Measurements from ENCODE around the gene ZNF195.

Gene ZNF195

DNA sequence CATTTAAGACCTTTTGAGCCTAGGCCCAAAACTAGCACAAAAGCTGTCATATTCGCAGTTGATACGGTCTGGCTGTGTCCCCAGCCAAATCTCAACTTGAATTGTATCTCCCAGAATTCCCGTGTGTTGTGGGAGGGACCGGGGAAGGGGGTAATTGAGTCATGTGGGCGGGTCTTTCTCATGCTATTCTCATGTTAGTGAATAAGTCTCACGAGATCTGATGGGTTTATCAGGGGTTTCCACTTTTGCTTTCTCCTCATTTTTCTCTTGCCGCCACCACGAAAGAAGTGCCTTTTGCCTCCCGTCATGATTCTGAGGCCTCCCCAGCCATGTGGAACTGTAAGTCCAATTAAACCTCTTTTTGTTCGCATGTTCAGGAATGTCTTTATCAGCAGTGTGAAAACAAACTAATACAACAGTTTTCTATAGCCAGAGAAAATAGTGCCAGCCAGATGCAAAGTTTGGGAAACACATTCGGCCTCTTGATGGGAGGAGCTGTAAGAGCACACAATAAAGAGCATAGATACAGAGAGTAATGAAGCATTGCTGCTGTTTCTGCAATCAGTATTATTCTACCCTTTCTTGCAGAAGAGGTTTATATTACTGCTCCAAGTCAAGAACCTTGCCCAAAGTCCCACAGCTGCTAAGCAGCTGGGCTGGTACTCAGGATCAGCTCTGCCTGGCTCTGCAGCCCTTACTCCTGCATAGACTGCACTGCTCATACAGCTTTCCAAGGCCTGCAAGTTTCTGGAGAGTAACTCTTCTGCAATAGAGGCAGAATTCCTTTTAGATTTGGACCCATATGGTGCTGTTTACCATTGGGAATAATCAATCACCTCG is 2.0 kb upstream of the ZNF195 start:
- H3K27ac Mint-ChIP-seq: no peak overlapping the region
- peaks cover 44% of the 10 kb centered on the region for H3K36me3 Mint-ChIP-seq (ENCODE audit: low read depth)
- DNase-seq: peak; percentile 17
- peaks cover 78% of the 10 kb centered on the region for H3K9me3 Mint-ChIP-seq
- peak overlapping the region; percentile 90 for H3K4me3 Mint-ChIP-seq
- H3K4me1 Mint-ChIP-seq: peaks cover 44% of the 10 kb centered on the region
- peaks cover 7% of the 10 kb centered on the region for H3K27me3 Mint-ChIP-seq (ENCODE audit: low read depth, poor library complexity)
- TF ChIP-seq, protein P1, sequence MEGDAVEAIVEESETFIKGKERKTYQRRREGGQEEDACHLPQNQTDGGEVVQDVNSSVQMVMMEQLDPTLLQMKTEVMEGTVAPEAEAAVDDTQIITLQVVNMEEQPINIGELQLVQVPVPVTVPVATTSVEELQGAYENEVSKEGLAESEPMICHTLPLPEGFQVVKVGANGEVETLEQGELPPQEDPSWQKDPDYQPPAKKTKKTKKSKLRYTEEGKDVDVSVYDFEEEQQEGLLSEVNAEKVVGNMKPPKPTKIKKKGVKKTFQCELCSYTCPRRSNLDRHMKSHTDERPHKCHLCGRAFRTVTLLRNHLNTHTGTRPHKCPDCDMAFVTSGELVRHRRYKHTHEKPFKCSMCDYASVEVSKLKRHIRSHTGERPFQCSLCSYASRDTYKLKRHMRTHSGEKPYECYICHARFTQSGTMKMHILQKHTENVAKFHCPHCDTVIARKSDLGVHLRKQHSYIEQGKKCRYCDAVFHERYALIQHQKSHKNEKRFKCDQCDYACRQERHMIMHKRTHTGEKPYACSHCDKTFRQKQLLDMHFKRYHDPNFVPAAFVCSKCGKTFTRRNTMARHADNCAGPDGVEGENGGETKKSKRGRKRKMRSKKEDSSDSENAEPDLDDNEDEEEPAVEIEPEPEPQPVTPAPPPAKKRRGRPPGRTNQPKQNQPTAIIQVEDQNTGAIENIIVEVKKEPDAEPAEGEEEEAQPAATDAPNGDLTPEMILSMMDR (IDR thresholded peaks at IDR 0.05): no peak

DNA sequence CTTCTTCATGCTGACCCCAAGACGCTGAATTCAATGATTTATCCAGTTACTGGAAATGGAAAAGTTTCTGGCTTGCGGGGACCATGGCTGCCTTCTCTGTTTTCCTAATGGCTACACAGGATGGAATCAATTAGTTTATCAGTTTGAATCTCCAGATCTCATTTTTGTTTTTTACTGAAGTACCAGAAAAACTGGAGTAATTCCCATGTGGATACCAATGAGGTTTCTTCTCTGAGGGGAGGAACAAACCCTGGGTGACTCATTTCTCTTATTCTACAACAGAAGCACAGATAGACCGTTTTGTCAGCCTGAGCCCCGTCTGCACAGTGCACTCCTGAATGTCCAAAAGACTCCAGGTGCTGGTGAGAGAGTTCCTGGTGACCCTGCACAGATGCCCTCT is 3.4 kb downstream of the ZNF195 start:
- TF ChIP-seq, protein P1 (IDR thresholded peaks at IDR 0.05): no peak
- no peak for DNase-seq
- Mint-ChIP-seq H3K4me3 (peak overlapping the region; percentile 59), H3K36me3 (ENCODE audit: low read depth) (no peaks in the 10 kb centered on the region), H3K4me1 (peaks cover 33% of the 10 kb centered on the region), H3K27ac (peak overlapping the region; percentile 90), H3K27me3 (ENCODE audit: low read depth, poor library complexity) (peaks cover 7% of the 10 kb centered on the region), H3K9me3 (peaks cover 94% of the 10 kb centered on the region)

DNA sequence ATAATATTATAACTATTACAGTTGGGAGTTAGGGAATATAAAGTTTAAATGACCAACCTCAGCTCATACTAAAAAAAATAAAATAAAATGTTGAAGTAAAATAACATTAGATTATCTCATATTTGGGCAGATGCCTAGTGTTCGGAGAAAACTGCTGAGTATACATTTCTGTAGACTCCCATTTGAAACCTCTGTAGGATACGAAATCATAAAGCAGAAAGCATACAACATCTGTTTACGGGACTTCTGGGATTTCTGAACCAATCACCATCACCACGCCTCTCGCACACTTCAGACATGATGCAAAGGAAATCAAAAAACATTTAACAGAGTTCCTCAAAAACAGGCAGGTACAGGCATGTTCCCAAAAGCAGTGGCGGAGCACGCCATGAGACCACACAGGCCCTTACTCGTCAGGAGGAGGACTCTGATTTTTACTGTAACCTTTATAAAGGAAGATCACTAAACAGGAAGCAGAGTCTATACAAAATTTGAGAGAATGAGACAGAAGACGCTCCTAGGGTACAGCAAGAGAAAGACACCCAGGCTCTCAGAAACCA is 8.6 kb downstream of the ZNF195 start:
- Mint-ChIP-seq H3K9me3 (peaks cover 78% of the 10 kb centered on the region), H3K27ac (no peak overlapping the region), H3K27me3 (ENCODE audit: low read depth, poor library complexity) (no peaks in the 10 kb centered on the region), H3K4me1 (no peaks in the 10 kb centered on the region), H3K36me3 (ENCODE audit: low read depth) (no peaks in the 10 kb centered on the region), H3K4me3 (no peak overlapping the region)
- TF ChIP-seq, protein P1 (IDR thresholded peaks at IDR 0.05): no peak
- DNase-seq: no peak

DNA sequence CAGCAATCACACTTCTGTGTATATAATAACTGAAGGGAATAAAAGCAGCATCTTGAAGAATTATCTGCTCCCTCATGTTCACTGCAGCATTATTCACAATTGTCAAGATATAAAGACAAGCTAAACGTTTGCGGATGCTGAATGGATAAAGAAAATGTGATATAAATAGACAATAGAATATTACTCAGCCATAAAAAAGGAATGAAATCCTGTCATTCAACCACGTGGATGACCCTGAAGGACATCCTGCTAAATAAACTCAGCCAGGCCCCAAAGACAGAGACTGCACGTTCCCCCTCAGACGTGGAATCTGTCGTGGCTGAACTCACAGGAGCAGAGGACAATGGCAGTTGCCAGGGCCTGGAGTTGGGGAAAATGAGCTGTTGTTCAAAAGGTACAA is 9.6 kb downstream of the ZNF195 start:
- Mint-ChIP-seq H3K27ac (no peak overlapping the region), H3K4me1 (no peaks in the 10 kb centered on the region), H3K4me3 (no peak overlapping the region), H3K36me3 (ENCODE audit: low read depth) (no peaks in the 10 kb centered on the region), H3K27me3 (ENCODE audit: low read depth, poor library complexity) (no peaks in the 10 kb centered on the region), H3K9me3 (peaks cover 67% of the 10 kb centered on the region)
- TF ChIP-seq, protein P1 (IDR thresholded peaks at IDR 0.05): no peak
- no peak for DNase-seq

GRCh38 chr11:3368199-3368598 is 10.7 kb downstream of the ZNF195 start:
- H3K4me3 Mint-ChIP-seq: no peak overlapping the region
- peaks cover 56% of the 10 kb centered on the region for H3K9me3 Mint-ChIP-seq
- H3K27ac Mint-ChIP-seq: no peak overlapping the region
- TF ChIP-seq, protein P1 (IDR thresholded peaks at IDR 0.05): no peak
- no peaks in the 10 kb centered on the region for H3K4me1 Mint-ChIP-seq
- no peaks in the 10 kb centered on the region for H3K36me3 Mint-ChIP-seq (ENCODE audit: low read depth)
- DNase-seq: no peak
- H3K27me3 Mint-ChIP-seq (ENCODE audit: low read depth, poor library complexity): no peaks in the 10 kb centered on the region
